ENCODE results near the gene HDAC9. TPM values are rescaled to one million over a fixed set of nuclear protein-coding genes. Genes with fewer than 3 reads are reported as not detected.

HDAC9 gene
- total RNA-seq, 1 experiment from 2014 or later, result 17.1 TPM

- H3K27ac ChIP-seq (ENCODE audit: low read length), result no peak overlapping the region
- no peaks in the 10 kb centered on the region for H3K36me3 ChIP-seq (ENCODE audit: control insufficient read depth, insufficient read depth, low read length)
- BruUV-seq (replicated peaks), result no TSS peak
- in situ Hi-C loops (cut with HindIII; ENCODE audit: low pct_unique_long_range_greater_than_20kb, low sequenced_read_pairs), result no loop called here
- TF ChIP-seq POLR2AphosphoS5 (IDR thresholded peaks at IDR 0.05; ENCODE audit: low read depth, low read length) (no peak), SIN3A (IDR thresholded peaks at IDR 0.05; ENCODE audit: borderline replicate concordance, insufficient read depth, low read depth, low read length) (no peak), TCF7L2 (IDR thresholded peaks at IDR 0.05; ENCODE audit: low read depth, low read length) (no peak)
- TF ChIP-seq, protein P1, sequence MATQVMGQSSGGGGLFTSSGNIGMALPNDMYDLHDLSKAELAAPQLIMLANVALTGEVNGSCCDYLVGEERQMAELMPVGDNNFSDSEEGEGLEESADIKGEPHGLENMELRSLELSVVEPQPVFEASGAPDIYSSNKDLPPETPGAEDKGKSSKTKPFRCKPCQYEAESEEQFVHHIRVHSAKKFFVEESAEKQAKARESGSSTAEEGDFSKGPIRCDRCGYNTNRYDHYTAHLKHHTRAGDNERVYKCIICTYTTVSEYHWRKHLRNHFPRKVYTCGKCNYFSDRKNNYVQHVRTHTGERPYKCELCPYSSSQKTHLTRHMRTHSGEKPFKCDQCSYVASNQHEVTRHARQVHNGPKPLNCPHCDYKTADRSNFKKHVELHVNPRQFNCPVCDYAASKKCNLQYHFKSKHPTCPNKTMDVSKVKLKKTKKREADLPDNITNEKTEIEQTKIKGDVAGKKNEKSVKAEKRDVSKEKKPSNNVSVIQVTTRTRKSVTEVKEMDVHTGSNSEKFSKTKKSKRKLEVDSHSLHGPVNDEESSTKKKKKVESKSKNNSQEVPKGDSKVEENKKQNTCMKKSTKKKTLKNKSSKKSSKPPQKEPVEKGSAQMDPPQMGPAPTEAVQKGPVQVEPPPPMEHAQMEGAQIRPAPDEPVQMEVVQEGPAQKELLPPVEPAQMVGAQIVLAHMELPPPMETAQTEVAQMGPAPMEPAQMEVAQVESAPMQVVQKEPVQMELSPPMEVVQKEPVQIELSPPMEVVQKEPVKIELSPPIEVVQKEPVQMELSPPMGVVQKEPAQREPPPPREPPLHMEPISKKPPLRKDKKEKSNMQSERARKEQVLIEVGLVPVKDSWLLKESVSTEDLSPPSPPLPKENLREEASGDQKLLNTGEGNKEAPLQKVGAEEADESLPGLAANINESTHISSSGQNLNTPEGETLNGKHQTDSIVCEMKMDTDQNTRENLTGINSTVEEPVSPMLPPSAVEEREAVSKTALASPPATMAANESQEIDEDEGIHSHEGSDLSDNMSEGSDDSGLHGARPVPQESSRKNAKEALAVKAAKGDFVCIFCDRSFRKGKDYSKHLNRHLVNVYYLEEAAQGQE (IDR thresholded peaks at IDR 0.05; ENCODE audit: insufficient read depth in 1 of 2, low read depth in 2 of 2, low read length in 1 of 2), result no peak
- TF ChIP-seq, protein P2, sequence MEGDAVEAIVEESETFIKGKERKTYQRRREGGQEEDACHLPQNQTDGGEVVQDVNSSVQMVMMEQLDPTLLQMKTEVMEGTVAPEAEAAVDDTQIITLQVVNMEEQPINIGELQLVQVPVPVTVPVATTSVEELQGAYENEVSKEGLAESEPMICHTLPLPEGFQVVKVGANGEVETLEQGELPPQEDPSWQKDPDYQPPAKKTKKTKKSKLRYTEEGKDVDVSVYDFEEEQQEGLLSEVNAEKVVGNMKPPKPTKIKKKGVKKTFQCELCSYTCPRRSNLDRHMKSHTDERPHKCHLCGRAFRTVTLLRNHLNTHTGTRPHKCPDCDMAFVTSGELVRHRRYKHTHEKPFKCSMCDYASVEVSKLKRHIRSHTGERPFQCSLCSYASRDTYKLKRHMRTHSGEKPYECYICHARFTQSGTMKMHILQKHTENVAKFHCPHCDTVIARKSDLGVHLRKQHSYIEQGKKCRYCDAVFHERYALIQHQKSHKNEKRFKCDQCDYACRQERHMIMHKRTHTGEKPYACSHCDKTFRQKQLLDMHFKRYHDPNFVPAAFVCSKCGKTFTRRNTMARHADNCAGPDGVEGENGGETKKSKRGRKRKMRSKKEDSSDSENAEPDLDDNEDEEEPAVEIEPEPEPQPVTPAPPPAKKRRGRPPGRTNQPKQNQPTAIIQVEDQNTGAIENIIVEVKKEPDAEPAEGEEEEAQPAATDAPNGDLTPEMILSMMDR (IDR thresholded peaks at IDR 0.05), result no peak
- no peaks in the 10 kb centered on the region for H3K9me3 ChIP-seq (ENCODE audit: control insufficient read depth, insufficient read depth, low read depth, low read length)
- 0 out of 2 replicates have a peak, but pooled peaks cover 2% of the 10 kb centered on the region for H3K4me1 ChIP-seq (ENCODE audit: control insufficient read depth, insufficient read depth, low read length)
- no peak overlapping the region for H3K4me3 ChIP-seq (ENCODE audit: low read depth in 2 of 2, low read length in 2 of 2)
- intact Hi-C loops (cut with micrococcal nuclease; ENCODE audit: unreplicated experiment), result no loop called here
- DNase-seq (ENCODE audit: low read depth, low spot score) (no peak), ATAC-seq (no peak)
- POLR2A ChIA-PET, result interaction anchor here (0.6 kb wide), 1 partner anchor 587 kb away, joined by 3 read pairs; no protein-coding TSS in a partner anchor
- CTCF ChIA-PET, result no interaction called here
- H3K27me3 ChIP-seq (ENCODE audit: control insufficient read depth, insufficient read depth, low read length), result no peaks in the 10 kb centered on the region
Observed at GRCh38 chr7:18890134-18890533, 394.6 kb downstream of the HDAC9 start.

- TF ChIP-seq TCF7L2 (IDR thresholded peaks at IDR 0.05; ENCODE audit: low read depth, low read length) (no peak), SIN3A (IDR thresholded peaks at IDR 0.05; ENCODE audit: borderline replicate concordance, insufficient read depth, low read depth, low read length) (no peak), POLR2AphosphoS5 (IDR thresholded peaks at IDR 0.05; ENCODE audit: low read depth, low read length) (no peak)
- TF ChIP-seq, protein P2 (IDR thresholded peaks at IDR 0.05), result no peak
- TF ChIP-seq, protein P1 (IDR thresholded peaks at IDR 0.05; ENCODE audit: insufficient read depth in 1 of 2, low read depth in 2 of 2, low read length in 1 of 2), result no peak
- ATAC-seq (no peak), DNase-seq (ENCODE audit: low read depth, low spot score) (no peak)
- POLR2A ChIA-PET, result interaction anchor here (0.6 kb wide), 1 partner anchor 588 kb away, joined by 3 read pairs; no protein-coding TSS in a partner anchor
- no TSS peak for BruUV-seq (replicated peaks)
- Histone ChIP-seq H3K27me3 (ENCODE audit: control insufficient read depth, insufficient read depth, low read length) (no peaks in the 10 kb centered on the region), H3K27ac (ENCODE audit: low read length) (no peak overlapping the region), H3K4me1 (ENCODE audit: control insufficient read depth, insufficient read depth, low read length) (peaks cover 10% of the 10 kb centered on the region; the same call in 1 of the 2 replicates), H3K36me3 (ENCODE audit: control insufficient read depth, insufficient read depth, low read length) (no peaks in the 10 kb centered on the region), H3K9me3 (ENCODE audit: control insufficient read depth, insufficient read depth, low read depth, low read length) (no peaks in the 10 kb centered on the region), H3K4me3 (ENCODE audit: low read depth in 2 of 2, low read length in 2 of 2) (no peak overlapping the region)
- intact Hi-C loops (cut with micrococcal nuclease; ENCODE audit: unreplicated experiment) (no loop called here), in situ Hi-C loops (cut with HindIII; ENCODE audit: low pct_unique_long_range_greater_than_20kb, low sequenced_read_pairs) (no loop called here)
- CTCF ChIA-PET, result no interaction called here
Observed at GRCh38 chr7:18890885-18891621, 395.5 kb downstream of the HDAC9 start.
